Chondrocyte (in vitro differentiated cells): ENCODE measurements around the gene LPP. TPM values are rescaled to one million over a fixed set of nuclear protein-coding genes. Genes with fewer than 3 reads are reported as not detected.

Experiments
- DNase-seq: peaks from one replicate; pipeline ENCODE4 v3.0.0; 2021; ENCODE audit warnings: mixed read lengths, low spot score
- H3K27ac Mint-ChIP-seq: one replicate; pipeline ENCODE4 v1.8.0; 2021; ENCODE audit warnings: mild to moderate bottlenecking, moderate library complexity, mixed read lengths; ENCODE audit not compliant: unreplicated experiment
- H3K27me3 Mint-ChIP-seq: 2 replicates; pipeline ENCODE4 v1.8.0; 2021; ENCODE audit warnings: low read depth, mixed read lengths
- H3K36me3 Mint-ChIP-seq: 2 replicates; pipeline ENCODE4 v1.8.0; 2021; ENCODE audit warnings: low read depth, mixed read lengths
- H3K4me1 Mint-ChIP-seq: 2 replicates; pipeline ENCODE4 v1.8.0; 2021; ENCODE audit warnings: low read depth, mild to moderate bottlenecking, mixed read lengths
- H3K4me3 Mint-ChIP-seq: one replicate; pipeline ENCODE4 v1.8.0; 2021; ENCODE audit warnings: mild to moderate bottlenecking, moderate library complexity, mixed read lengths; ENCODE audit not compliant: unreplicated experiment
- H3K9me3 Mint-ChIP-seq: 2 replicates; pipeline ENCODE4 v1.8.0; 2021; ENCODE audit warnings: low read depth, mixed read lengths
- total RNA-seq: library from RNA; stranded (reverse); gene quantifications from 3 replicates; pipeline ENCODE4 v1.2.1, GENCODE V29; 2021
- TF ChIP-seq, protein P1 (sequence below): fragments of 200-600 bp; sonication (generic); IDR thresholded peaks from 2 replicates; pipeline ENCODE4 v1.5.0; 2021; ENCODE audit warnings: antibody characterized with exemption, mild to moderate bottlenecking, moderate library complexity

LPP gene
- total RNA-seq, 1 donor from 2014 or later = 295 TPM

DNA sequence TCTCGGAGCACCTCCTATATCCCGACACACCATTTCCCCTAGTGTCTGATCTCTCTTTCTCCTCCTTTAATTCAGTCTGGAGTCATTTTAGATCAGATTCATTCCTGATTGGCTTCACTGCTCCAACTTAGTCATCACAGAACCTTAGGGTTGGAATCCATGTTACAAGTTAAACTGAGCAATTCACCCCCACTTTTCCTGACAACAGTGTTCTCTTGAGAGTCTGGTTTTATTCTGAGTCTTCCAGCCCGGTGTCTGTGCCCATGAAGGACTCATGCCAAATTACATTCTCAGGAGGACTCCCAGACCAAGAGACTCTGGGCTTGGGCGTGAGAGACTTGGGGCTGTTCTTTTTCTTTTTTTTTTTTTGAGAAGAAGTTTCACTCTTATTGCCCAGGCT, 57.5 kb downstream of the LPP start:
- Mint-ChIP-seq H3K27ac (peak overlapping the region; percentile 92), H3K9me3 (no peaks in the 10 kb centered on the region), H3K36me3 (peaks cover 16% of the 10 kb centered on the region), H3K4me3 (no peak overlapping the region), H3K4me1 (peaks cover 86% of the 10 kb centered on the region), H3K27me3 (no peaks in the 10 kb centered on the region)
- TF ChIP-seq, protein P1, sequence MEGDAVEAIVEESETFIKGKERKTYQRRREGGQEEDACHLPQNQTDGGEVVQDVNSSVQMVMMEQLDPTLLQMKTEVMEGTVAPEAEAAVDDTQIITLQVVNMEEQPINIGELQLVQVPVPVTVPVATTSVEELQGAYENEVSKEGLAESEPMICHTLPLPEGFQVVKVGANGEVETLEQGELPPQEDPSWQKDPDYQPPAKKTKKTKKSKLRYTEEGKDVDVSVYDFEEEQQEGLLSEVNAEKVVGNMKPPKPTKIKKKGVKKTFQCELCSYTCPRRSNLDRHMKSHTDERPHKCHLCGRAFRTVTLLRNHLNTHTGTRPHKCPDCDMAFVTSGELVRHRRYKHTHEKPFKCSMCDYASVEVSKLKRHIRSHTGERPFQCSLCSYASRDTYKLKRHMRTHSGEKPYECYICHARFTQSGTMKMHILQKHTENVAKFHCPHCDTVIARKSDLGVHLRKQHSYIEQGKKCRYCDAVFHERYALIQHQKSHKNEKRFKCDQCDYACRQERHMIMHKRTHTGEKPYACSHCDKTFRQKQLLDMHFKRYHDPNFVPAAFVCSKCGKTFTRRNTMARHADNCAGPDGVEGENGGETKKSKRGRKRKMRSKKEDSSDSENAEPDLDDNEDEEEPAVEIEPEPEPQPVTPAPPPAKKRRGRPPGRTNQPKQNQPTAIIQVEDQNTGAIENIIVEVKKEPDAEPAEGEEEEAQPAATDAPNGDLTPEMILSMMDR = no peak
- DNase-seq = no peak

DNA sequence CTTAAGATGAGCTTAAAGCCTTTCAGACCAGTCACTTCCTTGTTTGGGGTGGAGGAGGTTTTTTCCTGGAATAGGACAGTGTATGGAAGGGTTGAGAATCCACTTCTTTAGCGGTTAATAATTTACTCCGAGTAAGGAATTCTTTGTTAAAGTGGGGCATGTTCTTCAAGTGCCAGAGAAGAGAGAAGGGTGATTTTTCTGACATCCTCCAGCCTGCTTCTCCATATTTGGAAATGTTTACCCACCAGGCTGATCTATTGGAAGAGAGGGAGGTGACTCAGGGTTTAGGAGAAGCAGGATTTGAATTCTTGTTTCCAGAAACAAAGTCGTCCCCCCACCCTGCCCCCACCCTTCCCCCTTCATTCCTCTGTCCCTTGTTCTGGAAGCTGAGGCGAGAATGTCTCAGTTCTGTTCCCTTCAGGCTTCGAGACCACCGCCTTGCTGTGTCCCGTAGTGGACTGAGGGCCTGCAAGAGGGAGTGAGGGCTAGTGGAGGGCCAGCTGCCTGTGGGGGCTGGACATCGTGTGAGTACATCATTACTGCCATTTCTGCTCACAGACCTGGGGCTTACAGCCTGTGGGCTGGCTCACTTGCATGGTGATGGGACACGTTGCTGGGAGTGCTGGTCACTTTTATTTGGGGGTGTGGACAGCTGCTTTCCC, 58.5 kb downstream of the LPP start:
- TF ChIP-seq, protein P1 = no peak
- peaks cover 88% of the 10 kb centered on the region for H3K4me1 Mint-ChIP-seq
- peak overlapping the region; percentile 84 for H3K4me3 Mint-ChIP-seq
- H3K27ac Mint-ChIP-seq = peak overlapping the region; percentile 96
- DNase-seq = no peak
- peaks cover 15% of the 10 kb centered on the region for H3K36me3 Mint-ChIP-seq
- H3K9me3 Mint-ChIP-seq = no peaks in the 10 kb centered on the region
- H3K27me3 Mint-ChIP-seq = no peaks in the 10 kb centered on the region

DNA sequence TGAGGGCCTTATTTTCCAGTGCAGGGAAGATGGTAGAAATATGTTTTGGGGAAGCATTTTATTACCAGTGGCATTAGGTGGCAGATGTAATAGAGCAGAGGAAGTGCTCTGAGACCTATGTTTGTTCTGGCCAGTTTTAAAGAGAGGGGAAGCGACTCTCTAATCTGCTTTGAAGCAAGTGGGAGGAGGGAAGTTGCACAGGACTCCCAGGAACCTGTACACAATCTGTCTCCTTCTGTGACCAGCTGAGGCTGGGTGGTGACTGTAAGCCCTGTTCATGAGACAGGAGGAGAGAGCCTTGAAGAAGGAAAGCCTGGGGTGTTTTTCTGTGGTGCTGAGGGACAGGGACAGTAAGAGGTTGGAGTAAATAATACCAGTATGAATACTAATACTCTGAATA, 60.5 kb downstream of the LPP start:
- Mint-ChIP-seq H3K4me1 (peaks cover 83% of the 10 kb centered on the region), H3K9me3 (no peaks in the 10 kb centered on the region), H3K36me3 (peaks cover 13% of the 10 kb centered on the region), H3K27ac (peak overlapping the region; percentile 96), H3K27me3 (no peaks in the 10 kb centered on the region), H3K4me3 (peak overlapping the region; percentile 84)
- TF ChIP-seq, protein P1 = no peak
- no peak for DNase-seq

DNA sequence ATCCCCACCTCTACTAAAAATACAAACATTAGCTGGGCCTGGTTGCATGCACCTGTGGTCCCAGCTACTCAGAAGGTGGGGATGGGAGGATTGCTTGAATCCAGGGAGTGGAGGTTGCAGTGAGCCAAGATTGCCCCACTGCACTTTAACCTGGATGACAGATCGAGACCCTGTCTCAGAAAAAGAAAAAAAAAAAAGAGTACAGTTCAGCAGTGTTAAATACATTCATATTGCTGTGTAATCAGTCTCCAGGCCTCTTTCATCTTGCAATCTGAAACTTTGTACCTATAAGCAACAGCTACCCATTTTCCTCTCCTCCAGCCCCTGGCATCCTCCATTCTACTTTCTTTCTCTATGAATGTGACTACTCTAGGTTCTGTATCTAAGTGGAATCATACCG, 61.2 kb downstream of the LPP start:
- peak overlapping the region; percentile 42 for H3K27ac Mint-ChIP-seq

DNA sequence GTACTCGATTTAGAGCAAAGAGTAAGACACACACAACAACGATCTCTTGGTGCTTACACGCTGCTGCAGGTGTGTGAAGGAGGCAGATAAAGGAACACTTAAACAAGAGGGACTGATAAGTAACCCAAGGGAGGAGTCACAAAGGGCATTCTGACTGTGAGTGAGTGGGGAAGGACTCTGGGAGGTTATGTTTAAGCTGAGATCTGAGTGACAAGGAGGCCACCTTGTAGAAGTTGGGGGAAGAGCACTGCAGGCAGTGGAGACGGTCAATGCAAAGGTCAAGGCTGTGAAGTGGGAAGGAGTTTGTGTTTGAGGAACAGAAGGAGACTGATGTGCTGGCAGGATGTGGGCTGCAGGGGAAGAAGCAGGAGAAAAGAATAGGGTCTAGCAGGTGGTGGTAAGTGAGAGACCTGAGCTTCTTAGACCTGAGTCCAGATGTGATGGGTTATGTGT, 63.1 kb downstream of the LPP start:
- H3K36me3 Mint-ChIP-seq = peaks cover 10% of the 10 kb centered on the region
- TF ChIP-seq, protein P1 = no peak
- H3K4me3 Mint-ChIP-seq = peak overlapping the region; percentile 29
- H3K9me3 Mint-ChIP-seq = no peaks in the 10 kb centered on the region
- peak overlapping the region; percentile 86 for H3K27ac Mint-ChIP-seq
- no peak for DNase-seq
- H3K4me1 Mint-ChIP-seq = peaks cover 89% of the 10 kb centered on the region
- H3K27me3 Mint-ChIP-seq = no peaks in the 10 kb centered on the region

More for the DNA sequence above, 61.2 kb downstream of the LPP start:
- H3K4me3 Mint-ChIP-seq = peak overlapping the region; percentile 45
- peaks cover 11% of the 10 kb centered on the region for H3K36me3 Mint-ChIP-seq
- no peaks in the 10 kb centered on the region for H3K9me3 Mint-ChIP-seq
- no peaks in the 10 kb centered on the region for H3K27me3 Mint-ChIP-seq
- TF ChIP-seq, protein P1 = no peak
- peaks cover 85% of the 10 kb centered on the region for H3K4me1 Mint-ChIP-seq
- DNase-seq = no peak
